ENCODE data around the gene KLHL25.
A peak's percentile ranks its signal among the peaks of the same experiment; 100 is the strongest.
"Not testable (repeated sequence)": the region's sequence is repeated elsewhere in the genome, so short reads cannot be mapped to it uniquely, and the experiment has no call there.

Gene KLHL25

GRCh38 chr15:85804481-85805170 lies 9.9 kb upstream of the KLHL25 start:
- no peak for DNase-seq

GRCh38 chr15:85802617-85803016 lies 7.9 kb upstream of the KLHL25 start:
- not testable (repeated sequence) for DNase-seq

- DNase-seq, result no peak
Observed at GRCh38 chr15:85800478-85801123, 5.9 kb upstream of the KLHL25 start.

GRCh38 chr15:85796371-85796770 lies 1.6 kb upstream of the KLHL25 start:
- DNase-seq, result not testable (repeated sequence)

- DNase-seq, result no peak
Observed at GRCh38 chr15:85795337-85796305, 896 bp upstream of the KLHL25 start.

- peak; percentile 39 for DNase-seq
Observed at GRCh38 chr15:85793641-85794597, 806 bp downstream of the KLHL25 start.

- peak; percentile 22 for DNase-seq
Observed at GRCh38 chr15:85792912-85793590, 1.7 kb downstream of the KLHL25 start.

GRCh38 chr15:85792102-85792731 lies 2.5 kb downstream of the KLHL25 start:
- no peak for DNase-seq

GRCh38 chr15:85789496-85789875 lies 5.2 kb downstream of the KLHL25 start:
- no peak for DNase-seq

- no peak for DNase-seq
Observed at GRCh38 chr15:85788771-85789495, 5.8 kb downstream of the KLHL25 start.

GRCh38 chr15:85786781-85787114 lies 8.0 kb downstream of the KLHL25 start:
- no peak for DNase-seq

- DNase-seq, result no peak
Observed at GRCh38 chr15:85785887-85786780, 8.6 kb downstream of the KLHL25 start.

- no peak for DNase-seq
Observed at GRCh38 chr15:85782064-85782463, 12.7 kb downstream of the KLHL25 start.

GRCh38 chr15:85781099-85781498 lies 13.6 kb downstream of the KLHL25 start:
- no peak for DNase-seq

GRCh38 chr15:85780225-85780985 lies 14.3 kb downstream of the KLHL25 start:
- DNase-seq, result no peak

- DNase-seq, result no peak
Observed at GRCh38 chr15:85779249-85779648, 15.5 kb downstream of the KLHL25 start.

- DNase-seq, result no peak
Observed at GRCh38 chr15:85778107-85778776, 16.5 kb downstream of the KLHL25 start.
